Stimulated activated memory B cell treated with anti-CD40 and anti-IgM and Interleukin-4, amounts not matched to agents 10 μg/mL and 1 μg/mL and 100 μg/mL, for 72 hours (primary cell): ENCODE data around the gene PTCH1.

Experiments used
- ATAC-seq: fragments of 150-1000 bp; cut with Tn5 transposase; 2 replicates; pipeline ENCODE4 v1.10.0; 2021
- H3K27ac Mint-ChIP-seq: one replicate; pipeline ENCODE4 v1.8.0; 2022; ENCODE audit warnings: mild to moderate bottlenecking, mixed read lengths
- H3K27me3 Mint-ChIP-seq: one replicate; pipeline ENCODE4 v1.8.0; 2022; ENCODE audit warnings: mixed read lengths
- H3K36me3 Mint-ChIP-seq: one replicate; pipeline ENCODE4 v1.8.0; 2022; ENCODE audit warnings: mixed read lengths
- H3K4me1 Mint-ChIP-seq: one replicate; pipeline ENCODE4 v1.8.0; 2022; ENCODE audit warnings: mixed read lengths
- H3K4me3 Mint-ChIP-seq: one replicate; pipeline ENCODE4 v1.8.0; 2022; ENCODE audit warnings: mild to moderate bottlenecking, moderate library complexity, mixed read lengths
- H3K9me3 Mint-ChIP-seq: one replicate; pipeline ENCODE4 v1.8.0; 2022; ENCODE audit warnings: mixed read lengths

PTCH1 gene

DNA sequence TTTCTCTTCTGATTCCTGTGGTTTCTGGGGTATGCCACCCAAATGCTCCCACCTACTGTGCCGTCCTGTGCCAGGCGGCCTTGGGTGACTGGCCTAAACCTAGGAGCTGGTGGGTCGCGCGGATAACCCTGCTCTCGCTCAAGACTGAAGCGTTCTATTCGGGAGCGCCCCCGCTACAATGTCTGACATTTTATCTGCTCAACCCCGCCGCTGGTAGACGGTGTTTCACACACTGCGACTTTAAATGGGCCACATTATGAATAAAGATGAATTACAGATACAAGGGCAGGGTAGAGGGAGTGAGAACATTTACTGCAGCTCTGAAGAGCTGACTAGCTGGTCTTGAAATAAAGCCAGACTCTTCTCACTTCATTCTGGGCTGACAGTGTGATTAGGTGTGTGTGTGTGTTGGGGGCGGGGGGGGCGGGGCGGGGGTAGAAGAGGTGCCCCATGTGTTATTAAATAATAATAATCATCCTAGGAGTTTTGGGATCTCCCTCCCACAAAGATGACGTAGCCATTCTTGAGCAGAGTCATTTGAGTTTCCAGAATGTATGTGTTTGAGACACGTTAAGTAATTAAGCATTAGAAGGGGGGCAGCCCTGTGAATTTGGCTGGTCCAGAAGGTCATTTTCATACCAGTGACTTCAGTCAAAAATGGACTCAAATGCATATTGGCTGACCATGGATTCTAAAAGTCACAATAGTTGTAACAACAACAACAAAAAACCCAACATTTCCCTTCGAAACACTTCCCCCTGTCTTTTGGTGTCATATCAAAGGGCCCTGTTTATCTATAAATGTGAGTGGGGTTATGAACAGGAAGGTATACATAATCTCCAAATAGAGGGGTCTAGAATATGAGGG lies 1.0 kb upstream of the PTCH1 start:
- Mint-ChIP-seq H3K36me3 (no peaks in the 10 kb centered on the region), H3K4me3 (no peak overlapping the region), H3K27me3 (peaks cover 61% of the 10 kb centered on the region), H3K9me3 (peaks cover 8% of the 10 kb centered on the region), H3K27ac (no peak overlapping the region), H3K4me1 (peaks cover 6% of the 10 kb centered on the region)
- no peak for ATAC-seq

DNA sequence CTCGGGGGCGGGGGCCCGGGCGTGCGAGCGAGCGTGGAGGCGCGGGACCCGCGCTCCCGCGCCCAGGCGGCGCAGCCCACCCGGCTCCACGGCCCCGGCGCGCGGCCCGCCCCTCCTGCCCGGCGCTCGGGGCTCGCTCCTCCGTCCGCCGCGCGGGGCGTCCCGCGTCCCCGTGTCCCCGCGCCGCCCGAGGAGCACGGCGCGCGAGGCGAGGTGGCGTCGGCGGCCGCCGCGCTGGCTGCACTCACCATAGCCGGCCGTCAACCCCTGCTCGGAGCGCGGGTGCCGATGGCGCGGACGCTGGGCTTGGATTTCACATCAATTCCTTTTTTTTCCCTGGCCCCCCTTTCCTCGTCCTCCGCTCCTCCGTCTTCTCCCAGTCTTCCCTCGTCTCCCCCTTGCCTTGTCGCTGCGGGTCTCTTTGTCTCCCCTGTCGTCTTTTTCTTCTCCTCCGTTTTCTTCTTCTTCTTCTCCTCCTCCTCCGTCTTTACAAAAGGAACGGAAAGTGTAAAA lies 494 bp downstream of the PTCH1 start:
- Mint-ChIP-seq H3K27ac (peak overlapping the region; percentile 41), H3K36me3 (no peaks in the 10 kb centered on the region), H3K4me1 (peaks cover 15% of the 10 kb centered on the region), H3K27me3 (peaks cover 61% of the 10 kb centered on the region), H3K4me3 (peak overlapping the region; percentile 81), H3K9me3 (peaks cover 9% of the 10 kb centered on the region)
- no peak for ATAC-seq

DNA sequence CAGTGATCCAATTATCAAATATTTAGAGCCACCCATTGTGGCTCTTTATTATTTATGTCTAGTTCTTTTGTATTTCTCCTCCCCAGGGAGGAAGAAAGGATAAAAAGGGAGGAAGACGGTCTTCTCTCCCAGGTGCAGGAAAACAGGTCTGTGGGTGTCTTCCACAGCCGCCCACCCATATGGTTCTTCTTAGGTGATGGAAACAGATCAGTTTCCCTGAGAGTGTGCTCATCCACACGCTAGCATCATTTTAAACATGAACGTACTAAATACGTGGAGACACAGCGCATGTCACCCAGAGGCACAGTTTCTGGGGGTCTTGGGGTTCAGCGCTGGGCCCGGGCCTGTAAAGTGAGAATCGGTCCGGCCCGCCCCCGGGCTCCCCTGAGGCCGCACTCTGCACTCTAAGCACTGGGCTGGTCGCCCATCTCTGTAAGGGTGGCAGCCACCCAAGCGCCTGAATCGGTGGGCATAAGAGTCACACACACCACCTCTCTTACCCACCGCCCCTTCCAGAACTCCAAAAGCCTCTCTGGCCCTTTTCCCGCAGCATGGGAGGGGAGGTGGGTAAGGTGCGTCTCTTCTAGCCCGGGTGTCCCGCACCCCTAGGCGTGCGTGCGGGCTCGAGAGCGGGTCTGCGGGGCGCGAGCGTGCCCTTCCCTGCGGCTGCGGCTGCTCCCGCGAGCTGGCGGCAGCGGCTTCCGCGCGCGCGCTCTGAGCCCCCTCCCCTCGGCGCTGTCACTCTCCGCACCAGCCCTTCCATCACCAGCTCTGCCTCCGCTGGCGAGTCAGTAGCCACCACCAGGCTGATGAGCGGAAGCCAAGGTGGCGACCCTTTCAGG lies 1.3 kb downstream of the PTCH1 start:
- H3K27me3 Mint-ChIP-seq, result peaks cover 54% of the 10 kb centered on the region
- H3K4me1 Mint-ChIP-seq, result peaks cover 17% of the 10 kb centered on the region
- no peak for ATAC-seq
- H3K36me3 Mint-ChIP-seq, result no peaks in the 10 kb centered on the region
- no peak overlapping the region for H3K27ac Mint-ChIP-seq
- H3K9me3 Mint-ChIP-seq, result peaks cover 9% of the 10 kb centered on the region
- peak overlapping the region; percentile 16 for H3K4me3 Mint-ChIP-seq

DNA sequence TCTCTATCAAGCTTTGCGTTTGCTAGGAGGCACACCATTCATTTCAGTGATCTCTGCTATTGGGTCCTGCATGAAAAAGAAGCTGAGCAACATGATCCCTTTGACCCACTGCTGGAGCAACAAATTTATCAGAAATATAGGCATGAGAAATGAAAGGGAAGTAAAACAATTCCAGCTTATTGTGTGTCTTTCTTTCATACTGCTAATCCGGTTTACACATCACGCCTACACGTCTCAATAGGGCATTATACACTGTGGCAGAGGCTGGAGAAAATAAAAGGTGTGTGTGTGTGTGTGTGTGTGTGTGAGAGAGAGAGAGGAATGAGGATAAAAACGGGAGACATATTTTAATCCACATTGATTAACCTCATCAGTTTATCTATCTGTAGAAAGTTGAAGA lies 2.4 kb downstream of the PTCH1 start:
- Mint-ChIP-seq H3K27me3 (peaks cover 60% of the 10 kb centered on the region), H3K27ac (no peak overlapping the region), H3K36me3 (no peaks in the 10 kb centered on the region), H3K4me1 (peaks cover 25% of the 10 kb centered on the region), H3K4me3 (no peak overlapping the region), H3K9me3 (peaks cover 3% of the 10 kb centered on the region)
- no peak for ATAC-seq

DNA sequence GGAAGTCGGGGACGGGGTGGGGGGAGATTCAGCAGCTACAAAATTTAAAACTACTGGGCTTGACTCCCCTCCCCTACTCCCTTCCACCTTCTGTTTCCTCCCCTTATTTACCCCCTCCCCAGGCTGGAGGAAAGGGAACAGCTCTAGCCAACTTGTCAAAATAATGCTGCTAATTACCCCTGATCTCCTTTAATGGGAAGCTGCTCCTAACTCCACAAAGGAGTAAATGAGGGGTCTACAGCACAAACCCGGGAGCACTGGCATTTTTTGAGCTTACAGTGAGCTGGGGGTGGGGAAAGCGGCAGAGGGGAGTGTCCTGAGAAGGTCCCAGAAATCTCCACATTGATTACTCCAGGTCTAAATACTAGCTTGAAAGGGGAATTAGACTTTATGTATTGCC lies 3.1 kb downstream of the PTCH1 start:
- H3K9me3 Mint-ChIP-seq, result peaks cover 3% of the 10 kb centered on the region
- no peak overlapping the region for H3K27ac Mint-ChIP-seq
- peaks cover 67% of the 10 kb centered on the region for H3K27me3 Mint-ChIP-seq
- ATAC-seq, result no peak
- no peak overlapping the region for H3K4me3 Mint-ChIP-seq
- H3K36me3 Mint-ChIP-seq, result no peaks in the 10 kb centered on the region
- peaks cover 31% of the 10 kb centered on the region for H3K4me1 Mint-ChIP-seq

DNA sequence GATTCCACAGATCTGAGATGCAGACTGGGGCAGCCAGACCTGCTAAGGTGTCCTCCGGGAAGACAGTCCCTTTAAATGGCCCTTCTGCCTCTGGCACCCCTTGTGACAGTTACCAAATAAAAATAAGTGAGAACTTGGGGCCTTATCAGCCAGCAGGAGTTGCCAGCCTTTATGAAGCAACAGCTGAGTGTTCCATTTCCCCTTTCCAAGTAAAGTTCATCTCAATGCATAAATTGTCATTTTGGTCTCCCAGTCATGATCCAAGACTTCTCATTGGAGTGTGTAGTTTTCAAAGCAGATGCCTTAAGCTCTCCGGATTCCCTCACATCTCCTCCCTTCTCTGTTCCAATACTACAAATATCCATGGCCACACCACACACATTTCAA lies 4.1 kb downstream of the PTCH1 start:
- Mint-ChIP-seq H3K4me1 (peaks cover 37% of the 10 kb centered on the region), H3K27me3 (peaks cover 75% of the 10 kb centered on the region)

DNA sequence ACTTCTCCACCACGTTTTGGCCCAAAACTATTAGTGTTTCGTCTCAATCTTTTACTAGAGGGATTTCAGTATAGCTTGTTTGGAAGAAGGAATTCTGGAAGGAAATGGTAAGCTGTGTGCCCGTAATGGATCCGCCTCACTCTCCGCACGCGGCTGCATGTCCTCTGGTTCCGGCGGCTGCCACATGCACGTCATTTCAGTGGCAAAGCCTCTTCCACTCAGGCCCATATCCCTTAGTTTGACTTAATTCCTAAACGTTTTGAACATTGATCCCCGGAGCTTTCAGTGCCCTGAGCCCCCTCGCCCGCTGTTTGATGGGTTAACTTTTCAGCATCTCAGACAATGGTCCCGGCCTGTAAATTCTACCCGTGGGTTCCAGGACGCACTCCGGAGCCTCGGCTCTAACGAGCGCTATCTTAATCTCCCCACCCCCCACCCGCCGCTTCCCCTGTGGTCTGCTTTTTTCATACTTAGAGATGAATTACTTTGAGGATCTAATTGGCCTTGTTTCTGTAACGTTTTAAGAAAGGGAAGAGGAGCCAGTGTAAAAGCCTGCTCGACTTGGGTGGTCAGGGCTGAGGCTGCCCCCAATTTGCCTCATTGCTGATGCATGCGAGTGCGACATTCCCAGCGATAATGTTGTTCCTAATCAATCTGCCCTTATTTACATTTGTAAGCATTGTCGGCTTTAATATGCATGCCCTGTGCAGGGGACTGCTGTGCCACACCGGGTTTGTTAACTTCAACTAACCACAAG lies 4.6 kb downstream of the PTCH1 start:
- no peak for ATAC-seq
- no peak overlapping the region for H3K27ac Mint-ChIP-seq
- H3K4me1 Mint-ChIP-seq, result peaks cover 43% of the 10 kb centered on the region
- peaks cover 76% of the 10 kb centered on the region for H3K27me3 Mint-ChIP-seq
- H3K4me3 Mint-ChIP-seq, result no peak overlapping the region
- H3K36me3 Mint-ChIP-seq, result no peaks in the 10 kb centered on the region
- peaks cover 3% of the 10 kb centered on the region for H3K9me3 Mint-ChIP-seq

More for the DNA sequence above, 4.1 kb downstream of the PTCH1 start:
- Mint-ChIP-seq H3K4me3 (no peak overlapping the region), H3K9me3 (peaks cover 3% of the 10 kb centered on the region), H3K27ac (no peak overlapping the region), H3K36me3 (no peaks in the 10 kb centered on the region)
- no peak for ATAC-seq

DNA sequence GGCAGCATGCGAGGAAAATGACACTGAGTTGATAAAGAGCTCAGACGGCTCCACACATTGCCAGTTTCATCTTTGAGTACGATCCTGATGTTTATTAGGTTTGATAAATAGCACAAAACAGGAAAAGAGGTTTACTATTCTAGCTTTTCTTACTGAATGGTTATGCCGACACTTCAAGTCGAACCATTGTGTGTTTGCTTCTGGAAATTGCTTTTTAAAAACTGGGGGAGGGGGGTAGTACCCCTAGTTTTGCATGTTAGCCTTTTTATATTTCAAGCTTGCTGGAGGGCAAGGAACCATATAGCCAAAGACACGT lies 5.2 kb downstream of the PTCH1 start:
- ATAC-seq, result no peak
- Mint-ChIP-seq H3K27me3 (peaks cover 75% of the 10 kb centered on the region), H3K9me3 (peaks cover 3% of the 10 kb centered on the region), H3K4me3 (peak overlapping the region; percentile 64), H3K36me3 (no peaks in the 10 kb centered on the region), H3K4me1 (peaks cover 45% of the 10 kb centered on the region), H3K27ac (no peak overlapping the region)

DNA sequence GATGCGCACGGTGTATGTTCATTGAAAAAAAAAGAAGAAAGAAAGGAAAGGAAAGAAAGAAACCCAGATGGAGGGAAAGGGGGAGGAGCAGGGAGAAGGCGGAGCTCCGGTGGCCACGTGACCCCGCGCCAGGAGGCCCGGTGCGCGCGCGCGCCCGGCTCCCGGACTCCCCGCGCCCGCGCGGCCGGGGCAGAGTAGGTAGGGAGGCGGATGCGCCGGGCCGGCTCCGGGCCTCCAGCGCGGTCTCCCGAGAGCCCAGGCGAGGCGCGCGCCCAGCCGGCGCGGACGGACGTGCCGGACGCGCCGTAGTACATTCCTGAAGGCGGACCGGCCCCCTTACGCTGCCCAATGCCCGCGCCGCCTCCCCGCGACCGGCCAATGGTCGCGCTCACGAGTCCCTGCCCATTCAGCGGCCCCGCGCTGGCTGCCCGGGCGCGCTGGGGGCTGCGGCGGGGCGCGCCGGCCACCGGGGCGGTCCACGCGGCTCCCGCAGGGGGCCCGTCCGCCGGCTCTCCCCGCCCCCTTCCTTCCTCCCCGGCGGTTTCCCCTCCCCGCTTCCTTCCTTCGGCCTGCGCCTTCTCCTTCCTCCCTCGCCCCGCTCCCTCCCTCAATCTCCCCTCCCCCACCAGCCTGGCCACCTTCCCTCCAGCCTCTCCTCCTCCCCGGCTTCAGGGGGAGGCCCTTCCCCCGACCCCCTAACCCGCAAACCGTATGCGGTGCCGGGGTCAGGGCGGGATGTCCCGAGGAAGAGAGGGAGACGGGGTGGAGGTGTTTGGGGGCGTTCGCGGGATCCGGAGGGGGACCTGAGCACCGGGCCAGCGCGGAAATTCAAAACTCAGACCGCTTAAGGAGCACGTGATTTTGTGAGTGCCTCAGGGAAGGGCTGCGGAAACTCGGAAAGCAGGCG lies 5.8 kb downstream of the PTCH1 start:
- H3K4me1 Mint-ChIP-seq, result peaks cover 42% of the 10 kb centered on the region
- H3K36me3 Mint-ChIP-seq, result no peaks in the 10 kb centered on the region
- H3K4me3 Mint-ChIP-seq, result peak overlapping the region; percentile 84
- peak; percentile 80 for ATAC-seq
- H3K27me3 Mint-ChIP-seq, result peaks cover 70% of the 10 kb centered on the region
- peaks cover 3% of the 10 kb centered on the region for H3K9me3 Mint-ChIP-seq
- H3K27ac Mint-ChIP-seq, result peak overlapping the region; percentile 48

DNA sequence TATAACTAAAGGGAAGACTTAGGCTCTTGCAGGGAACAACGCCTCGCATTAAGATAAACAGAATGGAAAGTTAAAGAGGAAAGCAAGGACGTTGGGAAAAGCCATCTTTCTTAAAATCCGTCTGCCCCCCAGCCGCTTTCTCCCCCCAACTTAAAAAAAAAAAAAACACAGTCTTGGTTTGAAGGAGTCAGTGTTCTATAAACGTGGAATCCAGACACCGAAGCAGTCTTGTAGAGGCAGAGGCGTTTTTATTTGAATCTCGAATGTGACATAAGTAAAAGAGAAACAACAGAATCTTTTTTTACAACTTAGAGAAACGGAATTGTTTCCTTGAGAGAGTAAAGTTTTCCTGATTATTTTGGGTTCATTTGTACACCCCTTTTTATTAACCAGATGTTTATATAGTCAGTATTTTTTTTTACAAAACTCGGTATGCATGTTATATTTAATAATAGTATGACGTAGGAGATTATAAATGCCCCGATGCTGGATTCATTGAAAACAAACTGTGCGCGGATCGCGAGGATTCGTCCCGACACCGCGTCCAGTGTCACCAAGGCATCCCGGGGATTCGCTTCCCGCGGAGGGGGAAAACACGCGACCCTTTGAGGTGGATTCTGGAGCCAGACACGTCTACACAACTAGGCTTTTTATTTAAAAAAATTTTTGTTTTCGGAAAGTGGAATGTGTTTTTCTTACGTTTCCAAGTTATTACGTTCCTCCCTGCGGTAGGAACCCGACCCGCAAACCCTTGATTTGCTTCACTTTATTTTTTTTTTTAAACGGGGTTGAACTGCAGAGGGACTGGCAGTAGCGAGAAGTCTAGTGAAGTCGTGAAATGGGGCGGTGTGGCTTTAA lies 6.7 kb downstream of the PTCH1 start:
- Mint-ChIP-seq H3K36me3 (no peaks in the 10 kb centered on the region), H3K4me3 (peak overlapping the region; percentile 84), H3K4me1 (peaks cover 42% of the 10 kb centered on the region), H3K27me3 (peaks cover 73% of the 10 kb centered on the region), H3K9me3 (peaks cover 3% of the 10 kb centered on the region), H3K27ac (peak overlapping the region; percentile 48)
- ATAC-seq, result no peak

DNA sequence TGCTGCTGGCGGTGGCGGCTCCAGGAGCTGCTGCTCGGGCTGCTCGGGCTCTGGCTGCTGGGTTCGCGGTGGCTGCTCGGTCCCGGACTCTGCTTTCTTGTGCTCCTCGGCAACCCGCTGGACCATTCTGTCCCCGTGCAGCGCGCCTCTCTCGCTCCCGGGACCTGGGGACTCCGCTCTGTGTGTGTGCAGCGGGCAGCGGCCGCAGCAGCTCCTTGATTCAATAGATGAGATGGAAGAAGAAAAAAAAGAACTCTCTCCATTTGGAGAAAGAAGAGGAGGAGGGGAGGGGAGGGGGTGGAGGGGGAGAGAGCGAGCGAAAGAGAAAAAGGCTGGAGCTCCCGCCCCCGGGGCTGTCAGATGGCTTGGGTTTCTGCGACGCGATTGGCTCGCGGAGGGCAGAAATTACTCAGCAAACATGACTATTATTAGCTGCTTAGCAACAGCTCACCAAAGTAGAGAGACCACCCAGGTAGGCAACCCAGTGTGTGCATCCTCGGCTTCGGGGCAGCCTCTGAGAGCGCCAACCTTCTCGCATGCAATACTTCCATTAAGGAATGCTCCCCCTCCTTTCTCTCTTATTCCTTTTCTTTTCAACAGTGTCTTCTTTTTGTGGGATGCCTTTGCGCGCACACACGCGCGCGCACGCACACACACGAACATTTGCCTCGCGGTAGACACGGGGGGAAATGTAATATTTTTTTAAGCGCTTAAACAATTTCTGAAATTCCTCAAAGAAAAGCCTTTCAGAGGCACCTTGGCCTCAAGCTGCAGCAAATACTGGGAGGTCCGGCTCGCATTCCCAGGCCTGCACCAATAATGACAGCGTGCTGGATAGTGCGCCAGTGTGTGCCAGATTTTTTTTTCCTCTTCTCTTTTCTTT lies 7.6 kb downstream of the PTCH1 start:
- Mint-ChIP-seq H3K4me3 (peak overlapping the region; percentile 84), H3K36me3 (no peaks in the 10 kb centered on the region), H3K27ac (no peak overlapping the region), H3K9me3 (peaks cover 3% of the 10 kb centered on the region), H3K27me3 (peaks cover 77% of the 10 kb centered on the region), H3K4me1 (peaks cover 48% of the 10 kb centered on the region)
- ATAC-seq, result no peak

DNA sequence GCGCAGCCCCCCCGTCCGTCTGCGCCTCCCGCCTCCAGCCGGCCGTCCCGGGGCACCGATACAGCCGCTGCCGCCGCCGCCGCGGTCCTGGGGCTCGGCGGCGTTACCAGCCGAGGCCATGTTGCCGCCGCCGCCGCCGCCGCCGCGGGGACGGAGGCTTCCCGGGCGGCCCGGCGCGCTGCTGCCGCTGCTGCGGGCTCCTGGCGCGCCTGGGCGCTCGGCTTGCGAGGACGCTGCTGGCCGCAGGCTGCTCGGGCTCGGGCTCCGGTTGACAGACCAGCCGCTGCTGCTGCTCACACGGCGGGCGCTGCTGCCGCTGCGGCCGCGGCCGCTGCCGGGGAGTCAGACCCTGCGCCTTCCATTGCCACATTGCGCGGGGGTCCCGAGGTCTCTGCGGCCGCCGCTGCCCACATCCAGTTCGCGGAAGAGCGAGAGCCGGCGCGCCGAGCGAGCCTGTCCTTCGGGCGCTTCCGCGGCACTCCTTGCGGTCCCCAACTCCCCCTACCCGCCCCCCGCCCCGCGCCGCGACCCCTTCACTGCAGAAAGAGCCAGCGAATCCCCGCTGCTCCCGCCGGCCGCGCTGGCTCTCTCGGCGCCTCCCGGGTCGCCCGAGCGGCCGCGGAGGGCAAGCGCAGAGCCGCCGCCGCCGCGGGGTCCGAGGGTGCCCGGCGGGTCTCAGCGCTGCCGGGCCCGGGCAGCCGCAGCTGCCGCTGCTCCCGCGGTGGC lies 8.4 kb downstream of the PTCH1 start:
- Mint-ChIP-seq H3K4me1 (peaks cover 50% of the 10 kb centered on the region), H3K27ac (peak overlapping the region; percentile 20), H3K4me3 (peak overlapping the region; percentile 91), H3K9me3 (peaks cover 3% of the 10 kb centered on the region), H3K27me3 (peaks cover 74% of the 10 kb centered on the region), H3K36me3 (no peaks in the 10 kb centered on the region)
- ATAC-seq, result no peak
